ENCODE data around the gene STK32C. TPM values are rescaled to one million over a fixed set of nuclear protein-coding genes. Genes with fewer than 3 reads are reported as not detected.
A peak's percentile ranks its signal among the peaks of the same experiment; 100 is the strongest.

The STK32C gene
- total RNA-seq, 1 donor from 2014 or later, result 69.2 TPM

GRCh38 chr10:132170561-132171361 lies 137.0 kb downstream of the STK32C start:
- Mint-ChIP-seq H3K27me3 (ENCODE audit: unreplicated experiment) (peaks cover 10% of the 10 kb centered on the region), H3K4me1 (ENCODE audit: low read depth, unreplicated experiment) (peaks cover 8% of the 10 kb centered on the region), H3K36me3 (ENCODE audit: unreplicated experiment) (no peaks in the 10 kb centered on the region), H3K4me3 (ENCODE audit: unreplicated experiment) (peak overlapping the region; percentile 34), H3K9me3 (ENCODE audit: unreplicated experiment) (peaks cover 11% of the 10 kb centered on the region), H3K27ac (ENCODE audit: unreplicated experiment) (no peak overlapping the region)
- no peak for TF ChIP-seq CTCF (IDR thresholded peaks at IDR 0.05; ENCODE audit: partially characterized antibody, unreplicated experiment)
- DNase-seq, result peak; percentile 27

- no peak overlapping the region for H3K4me3 Mint-ChIP-seq (ENCODE audit: unreplicated experiment)
- no peaks in the 10 kb centered on the region for H3K36me3 Mint-ChIP-seq (ENCODE audit: unreplicated experiment)
- H3K27ac Mint-ChIP-seq (ENCODE audit: unreplicated experiment), result no peak overlapping the region
- peaks cover 6% of the 10 kb centered on the region for H3K4me1 Mint-ChIP-seq (ENCODE audit: low read depth, unreplicated experiment)
- peak; percentile 11 for DNase-seq
- TF ChIP-seq CTCF (IDR thresholded peaks at IDR 0.05; ENCODE audit: partially characterized antibody, unreplicated experiment), result no peak
- peaks cover 11% of the 10 kb centered on the region for H3K9me3 Mint-ChIP-seq (ENCODE audit: unreplicated experiment)
- peaks cover 10% of the 10 kb centered on the region for H3K27me3 Mint-ChIP-seq (ENCODE audit: unreplicated experiment)
Observed at GRCh38 chr10:132169766-132170560, 137.8 kb downstream of the STK32C start.

- Mint-ChIP-seq H3K4me3 (ENCODE audit: unreplicated experiment) (no peak overlapping the region), H3K27me3 (ENCODE audit: unreplicated experiment) (peaks cover 10% of the 10 kb centered on the region), H3K36me3 (ENCODE audit: unreplicated experiment) (no peaks in the 10 kb centered on the region), H3K27ac (ENCODE audit: unreplicated experiment) (no peak overlapping the region), H3K4me1 (ENCODE audit: low read depth, unreplicated experiment) (peaks cover 6% of the 10 kb centered on the region), H3K9me3 (ENCODE audit: unreplicated experiment) (peaks cover 13% of the 10 kb centered on the region)
- TF ChIP-seq CTCF (IDR thresholded peaks at IDR 0.05; ENCODE audit: partially characterized antibody, unreplicated experiment), result no peak
- peak; percentile 12 for DNase-seq
Observed at GRCh38 chr10:132169031-132169765, 138.6 kb downstream of the STK32C start.

GRCh38 chr10:132168571-132169030 lies 139.1 kb downstream of the STK32C start:
- H3K27ac Mint-ChIP-seq (ENCODE audit: unreplicated experiment), result no peak overlapping the region
- H3K4me1 Mint-ChIP-seq (ENCODE audit: low read depth, unreplicated experiment), result peaks cover 6% of the 10 kb centered on the region
- TF ChIP-seq CTCF (IDR thresholded peaks at IDR 0.05; ENCODE audit: partially characterized antibody, unreplicated experiment), result no peak
- H3K9me3 Mint-ChIP-seq (ENCODE audit: unreplicated experiment), result peaks cover 13% of the 10 kb centered on the region
- no peak overlapping the region for H3K4me3 Mint-ChIP-seq (ENCODE audit: unreplicated experiment)
- peak; percentile 15 for DNase-seq
- no peaks in the 10 kb centered on the region for H3K36me3 Mint-ChIP-seq (ENCODE audit: unreplicated experiment)
- H3K27me3 Mint-ChIP-seq (ENCODE audit: unreplicated experiment), result peaks cover 10% of the 10 kb centered on the region

All from glutamatergic neuron (in vitro differentiated cells).